Gastroesophageal sphincter (tissue), 3 donors: ENCODE data around the gene CFAP251.
A peak's percentile ranks its signal among the peaks of the same experiment; 100 is the strongest.

Experiments
- EP300 ChIP-seq: sonication (generic); formaldehyde crosslinking; IDR thresholded peaks from one replicate; pipeline ENCODE4 v1.6.1; 2017; ENCODE audit warnings: antibody characterized with exemption, mild to moderate bottlenecking
- POLR2A ChIP-seq, 2 donors: fragments of 450-650 bp; IDR thresholded peaks; one replicate each; pipeline ENCODE4 v1.6.1; 2017; ENCODE audit warnings: antibody characterized with exemption in 2 of 2, mild to moderate bottlenecking in 2 of 2, moderate library complexity in 1 of 2
- TF ChIP-seq, protein P1 (sequence below), 4 experiments: fragments of 200-600 bp in 2 of 4; fragments of 450-650 bp in 2 of 4; sonication (generic) in 1 of 4; IDR thresholded peaks; one replicate each; pipeline ENCODE4 v1.5.1; 2017 to 2019; ENCODE audit warnings: antibody characterized with exemption in 4 of 4, mild to moderate bottlenecking in 2 of 4, moderate library complexity in 2 of 4

DNA sequence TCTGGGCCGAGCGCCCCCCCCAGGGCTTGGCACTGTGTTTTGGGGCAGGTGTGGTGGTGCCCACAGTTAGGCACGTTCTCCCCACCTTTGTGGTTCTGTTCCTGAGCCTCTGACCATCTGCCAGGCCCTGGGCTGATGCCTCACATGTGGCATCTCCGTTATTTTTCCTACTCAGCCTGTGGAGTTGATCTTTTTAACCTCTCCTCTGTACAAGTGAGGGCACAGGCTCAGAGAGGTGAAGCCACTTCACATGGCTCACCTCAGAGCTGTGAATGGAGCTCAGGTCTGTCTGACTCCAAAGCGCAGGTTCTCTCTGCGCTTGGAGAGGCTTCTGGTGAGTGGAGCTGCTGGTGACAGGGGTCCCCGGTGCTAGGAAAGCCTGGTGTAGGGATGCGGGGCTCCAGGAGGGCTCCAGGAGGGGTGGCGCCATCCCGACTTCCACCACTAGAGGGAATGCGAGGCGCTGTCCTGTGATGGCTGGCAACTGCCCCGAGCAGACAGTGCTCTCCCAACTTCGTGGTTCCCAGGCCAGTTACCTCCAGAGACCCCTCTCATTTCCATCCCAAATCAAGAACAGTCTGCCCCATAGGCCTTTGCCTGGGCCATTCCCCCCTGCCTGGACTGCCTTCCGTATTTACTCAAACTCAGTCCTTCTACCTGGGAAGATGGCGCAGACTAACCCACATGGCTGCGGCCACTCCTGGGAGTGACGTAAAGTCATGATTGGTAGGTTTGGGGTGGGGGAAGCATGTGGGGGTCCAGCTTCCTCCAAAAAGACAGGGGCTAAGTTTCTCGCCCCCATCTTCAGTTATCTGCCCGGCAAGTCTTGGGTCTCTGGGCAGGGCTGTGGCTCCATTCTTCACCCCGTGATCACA lies 113.2 kb downstream of the CFAP251 start:
- TF ChIP-seq, protein P1, sequence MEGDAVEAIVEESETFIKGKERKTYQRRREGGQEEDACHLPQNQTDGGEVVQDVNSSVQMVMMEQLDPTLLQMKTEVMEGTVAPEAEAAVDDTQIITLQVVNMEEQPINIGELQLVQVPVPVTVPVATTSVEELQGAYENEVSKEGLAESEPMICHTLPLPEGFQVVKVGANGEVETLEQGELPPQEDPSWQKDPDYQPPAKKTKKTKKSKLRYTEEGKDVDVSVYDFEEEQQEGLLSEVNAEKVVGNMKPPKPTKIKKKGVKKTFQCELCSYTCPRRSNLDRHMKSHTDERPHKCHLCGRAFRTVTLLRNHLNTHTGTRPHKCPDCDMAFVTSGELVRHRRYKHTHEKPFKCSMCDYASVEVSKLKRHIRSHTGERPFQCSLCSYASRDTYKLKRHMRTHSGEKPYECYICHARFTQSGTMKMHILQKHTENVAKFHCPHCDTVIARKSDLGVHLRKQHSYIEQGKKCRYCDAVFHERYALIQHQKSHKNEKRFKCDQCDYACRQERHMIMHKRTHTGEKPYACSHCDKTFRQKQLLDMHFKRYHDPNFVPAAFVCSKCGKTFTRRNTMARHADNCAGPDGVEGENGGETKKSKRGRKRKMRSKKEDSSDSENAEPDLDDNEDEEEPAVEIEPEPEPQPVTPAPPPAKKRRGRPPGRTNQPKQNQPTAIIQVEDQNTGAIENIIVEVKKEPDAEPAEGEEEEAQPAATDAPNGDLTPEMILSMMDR (IDR thresholded peaks at IDR 0.05), result peak in 3 of 4 experiments; percentile 61 to 79 (median 66)
- TF ChIP-seq POLR2A (IDR thresholded peaks at IDR 0.05), result no peak
- no peak for TF ChIP-seq EP300
